IMR-90 (cell line): ENCODE results near the gene TNS3. TPM values are rescaled to one million over a fixed set of nuclear protein-coding genes. Genes with fewer than 3 reads are reported as not detected.

Experiments used
- ATAC-seq: fragments of 200-7000 bp; cut with Tn5 transposase; 2 replicates; pipeline ENCODE4 v1.9.1; 2020; ENCODE audit warnings: low read depth, mild to moderate bottlenecking, moderate library complexity
- BruUV-seq: library from RNA; stranded (reverse); fragments of 400-500 nt; replicated peaks from 2 replicates; lab custom pipeline; 2021; lab: Mats Ljungman, UMichigan
- CTCF ChIA-PET: fragments of 300-600 bp; formaldehyde crosslinking; extraction: SDS; loops from one replicate; lab custom pipeline; 2021; ENCODE audit warnings: antibody characterized with exemption; lab: Yijun Ruan, JAX
- POLR2A ChIA-PET: fragments of 300-600 bp; sonication (Branson Sonifier 250); formaldehyde crosslinking; loops from one replicate; lab custom pipeline; 2022; ENCODE audit warnings: antibody characterized with exemption; ENCODE audit not compliant: unreplicated experiment; lab: Charles Lee
- DNase-seq: peaks from one replicate; pipeline ENCODE4 v3.0.0; 2013
- H2AFZ ChIP-seq: replicated peaks from 2 replicates; pipeline ENCODE3; 2013; ENCODE audit warnings: low read length, mild to moderate bottlenecking; ENCODE audit not compliant: poor library complexity
- H2AK5ac ChIP-seq: 2 replicates; pipeline ENCODE4 v1.6.1; 2013; ENCODE audit warnings: low read depth, low read length, inconsistent platforms
- H2AK9ac ChIP-seq: replicated peaks from 2 replicates; pipeline ENCODE3; 2013; ENCODE audit warnings: mild to moderate bottlenecking, low read depth, low read length, moderate library complexity; ENCODE audit not compliant: poor library complexity
- H2BK120ac ChIP-seq: 2 replicates; pipeline ENCODE4 v1.6.1; 2013; ENCODE audit warnings: low read depth, low read length, inconsistent platforms
- H2BK15ac ChIP-seq: 3 replicates; pipeline ENCODE4 v1.6.1; 2013; ENCODE audit warnings: low read depth, low read length, inconsistent platforms
- H2BK20ac ChIP-seq: 2 replicates; pipeline ENCODE4 v1.6.1; 2013; ENCODE audit warnings: low read depth, mild to moderate bottlenecking, inconsistent platforms, low read length, moderate library complexity
- H2BK5ac ChIP-seq: 2 replicates; pipeline ENCODE4 v1.6.1; 2013; ENCODE audit warnings: mild to moderate bottlenecking, low read depth, low read length, inconsistent platforms; ENCODE audit not compliant: poor library complexity, severe bottlenecking
- H3K14ac ChIP-seq: replicated peaks from 2 replicates; pipeline ENCODE4 v1.6.1; 2013; ENCODE audit warnings: low read depth, low read length, inconsistent platforms
- H3K18ac ChIP-seq: 2 replicates; pipeline ENCODE4 v1.6.1; 2013; ENCODE audit warnings: low read depth, low read length, control low read depth
- H3K23ac ChIP-seq: 2 replicates; pipeline ENCODE4 v1.6.1; 2013; ENCODE audit warnings: low read depth, low read length, inconsistent platforms
- H3K27ac ChIP-seq: 2 replicates; pipeline ENCODE4 v1.5.1; 2013; ENCODE audit warnings: mild to moderate bottlenecking, control low read depth, low read length; ENCODE audit not compliant: insufficient read depth
- H3K27me3 ChIP-seq: 2 replicates; pipeline ENCODE4 v1.6.1; 2013; ENCODE audit warnings: low read length; ENCODE audit not compliant: control insufficient read depth, insufficient read depth
- H3K36me3 ChIP-seq: 2 replicates; pipeline ENCODE4 v1.6.1; 2013; ENCODE audit warnings: low read length, mixed read lengths; ENCODE audit not compliant: control insufficient read depth, insufficient read depth
- H3K4ac ChIP-seq: 2 replicates; pipeline ENCODE4 v1.6.1; 2013; ENCODE audit warnings: low read depth, low read length, inconsistent platforms
- H3K4me1 ChIP-seq: 2 replicates; pipeline ENCODE4 v1.6.1; 2013; ENCODE audit warnings: low read length, mixed read lengths; ENCODE audit not compliant: control insufficient read depth, insufficient read depth
- H3K4me2 ChIP-seq: 2 replicates; pipeline ENCODE4 v1.6.1; 2013; ENCODE audit warnings: low read depth, mild to moderate bottlenecking, control low read depth, low read length, moderate library complexity
- H3K4me3 ChIP-seq: 2 replicates; pipeline ENCODE4 v1.5.1; 2013; ENCODE audit warnings: low read depth, mild to moderate bottlenecking, control low read depth, low read length, moderate library complexity; ENCODE audit not compliant: insufficient read depth
- H3K56ac ChIP-seq: 2 replicates; pipeline ENCODE4 v1.6.1; 2013; ENCODE audit warnings: low read length, inconsistent platforms; ENCODE audit not compliant: insufficient read depth; ENCODE audit errors: extremely low read depth
- H3K79me1 ChIP-seq, 2 experiments: 2 replicates each; pipeline ENCODE4 v1.6.1; 2013; ENCODE audit warnings: low read length in 2 of 2, inconsistent platforms in 1 of 2, low read depth in 1 of 2
- H3K9ac ChIP-seq: 2 replicates; pipeline ENCODE4 v1.6.1; 2013; ENCODE audit warnings: low read depth, low read length, control low read depth
- H3K9me1 ChIP-seq: 2 replicates; pipeline ENCODE4 v1.6.1; 2013; ENCODE audit warnings: low read length, inconsistent platforms; ENCODE audit not compliant: insufficient read depth
- H3K9me3 ChIP-seq: 2 replicates; pipeline ENCODE4 v1.6.1; 2013; ENCODE audit warnings: low read length; ENCODE audit not compliant: control insufficient read depth, insufficient read depth
- H4K20me1 ChIP-seq: 2 replicates; pipeline ENCODE4 v1.6.1; 2013; ENCODE audit warnings: low read length, inconsistent platforms; ENCODE audit not compliant: insufficient read depth
- H4K5ac ChIP-seq: 2 replicates; pipeline ENCODE4 v1.6.1; 2013; ENCODE audit warnings: mild to moderate bottlenecking, low read depth, low read length, control low read depth
- H4K8ac ChIP-seq, 2 experiments: 2 replicates each; pipeline ENCODE4 v1.6.1; 2013; ENCODE audit warnings: low read depth in 2 of 2, low read length in 2 of 2, control low read depth in 1 of 2, inconsistent platforms in 1 of 2
- H4K91ac ChIP-seq: 2 replicates; pipeline ENCODE4 v1.6.1; 2013; ENCODE audit warnings: low read depth, low read length, inconsistent platforms; ENCODE audit not compliant: insufficient read depth
- BHLHE40 ChIP-seq: fragments of 150-350 bp; IDR thresholded peaks from 2 replicates; pipeline ENCODE4 v1.6.1; 2016; ENCODE audit warnings: mild to moderate bottlenecking, low read depth, low read length
- CEBPB ChIP-seq: IDR thresholded peaks from 2 replicates; pipeline ENCODE4 v1.6.1; 2012; ENCODE audit warnings: low read depth, low read length, improper control_type of control experiment
- CHD1 ChIP-seq: IDR thresholded peaks from 2 replicates; pipeline ENCODE4 v1.6.1; 2012; ENCODE audit warnings: low read depth, low read length, improper control_type of control experiment
- CTCF ChIP-seq: conservative IDR thresholded peaks from 2 replicates; pipeline ENCODE4 v1.5.1; 2012; ENCODE audit warnings: mild to moderate bottlenecking, low read depth, low read length, improper control_type of control experiment
- ELK1 ChIP-seq: fragments of 150-350 bp; IDR thresholded peaks from 2 replicates; pipeline ENCODE4 v1.6.1; 2016; ENCODE audit warnings: low read depth, mild to moderate bottlenecking, low read length, moderate library complexity, borderline replicate concordance
- MAZ ChIP-seq: IDR thresholded peaks from 2 replicates; pipeline ENCODE4 v1.6.1; 2012; ENCODE audit warnings: low read depth, mild to moderate bottlenecking, low read length, improper control_type of control experiment, moderate library complexity, borderline replicate concordance
- NFE2L2 ChIP-seq: fragments of 150-350 bp; IDR thresholded peaks from 2 replicates; pipeline ENCODE4 v1.6.1; 2016; ENCODE audit warnings: low read depth, mild to moderate bottlenecking, low read length
- POLR2A ChIP-seq: IDR thresholded peaks from 2 replicates; pipeline ENCODE4 v1.6.1; 2012; ENCODE audit warnings: mild to moderate bottlenecking, low read depth, low read length
- RAD21 ChIP-seq: IDR thresholded peaks from 2 replicates; pipeline ENCODE4 v1.6.1; 2012; ENCODE audit warnings: low read length, improper control_type of control experiment
- RCOR1 ChIP-seq: IDR thresholded peaks from 2 replicates; pipeline ENCODE4 v1.6.1; 2012; ENCODE audit warnings: mild to moderate bottlenecking, low read length, improper control_type of control experiment; ENCODE audit not compliant: insufficient replicate concordance
- RFX5 ChIP-seq: IDR thresholded peaks from 2 replicates; pipeline ENCODE4 v1.8.0; 2012; ENCODE audit warnings: low read depth, mild to moderate bottlenecking, low read length, moderate library complexity
- SMC3 ChIP-seq: fragments of 150-350 bp; IDR thresholded peaks from 2 replicates; pipeline ENCODE4 v1.6.1; 2016; ENCODE audit warnings: low read depth, mild to moderate bottlenecking, antibody characterized with exemption, low read length, moderate library complexity
- USF2 ChIP-seq: fragments of 150-350 bp; IDR thresholded peaks from 2 replicates; pipeline ENCODE4 v1.6.1; 2017; ENCODE audit warnings: mild to moderate bottlenecking, antibody characterized with exemption, low read length, low read depth
- WGBS, 2 experiments: methylation state at CpG; one replicate each; pipeline versions ENCODE4 v1.1.5 to v1.1.7; 2013; ENCODE audit warnings: missing lambda C conversion rate in 2 of 2; ENCODE audit not compliant: insufficient read length in 1 of 2; ENCODE audit errors: extremely low coverage in 2 of 2; 5-methylcytosine and 5-hydroxymethylcytosine counted together
- dilution Hi-C: fragments of 300-500 bp; cut with HindIII; formaldehyde crosslinking; loops from one replicate; pipeline ENCODE4 v1.14.3; 2018; ENCODE audit warnings: low sequenced_read_pairs; ENCODE audit not compliant: unreplicated experiment
- in situ Hi-C: fragments of 300-500 bp; cut with MboI; formaldehyde crosslinking; loops from 3 replicates; pipeline ENCODE4 v1.14.3; 2019; ENCODE audit warnings: low sequenced_read_pairs, inconsistent platforms, mixed read lengths
- intact Hi-C: fragments of 100-400 bp; cut with micrococcal nuclease; formaldehyde crosslinking; loops from 2 replicates; pipeline ENCODE4 v1.10.0; 2022
- polyA plus RNA-seq, 3 experiments: library from polyadenylated mRNA; depleted of rRNA; stranded (reverse); fragments of >200 nt; gene quantifications; 2 replicates each; pipeline ENCODE4 v1.2.3, GENCODE V29; 2012; ENCODE audit warnings: low replicate concordance in 1 of 3
- total RNA-seq: library from RNA; depleted of rRNA; stranded (reverse); fragments of >200 nt; gene quantifications from 2 replicates; pipeline ENCODE4 v1.2.3, GENCODE V29; 2012

TNS3 gene
- total and polyA plus RNA-seq, 2 of the 4 experiments (the other 2 are of a cell fraction) = 64.3 to 79.2 TPM

GRCh38 chr7:47556511-47557180, 25.3 kb downstream of the TNS3 start (continued):
- no peak for TF ChIP-seq RFX5

GRCh38 chr7:47553309-47553708, 28.6 kb downstream of the TNS3 start:
- Histone ChIP-seq H2AK5ac (no peak overlapping the region; the same call in 1 of the 2 replicates), H4K20me1 (peaks cover 76% of the 10 kb centered on the region), H2BK15ac (peak overlapping the region; percentile 40; the same call in 1 of the 3 replicates), H3K4ac (no peak overlapping the region), H2BK20ac (no peak overlapping the region), H3K9me1 (peaks cover 44% of the 10 kb centered on the region), H3K9ac (no peak overlapping the region), H3K9me3 (no peaks in the 10 kb centered on the region), H2BK5ac (peak overlapping the region; percentile 38), H3K79me1 (peaks cover 58 to 92% of the 10 kb centered on the region in 2 experiments), H3K4me2 (no peak overlapping the region), H4K8ac (no peak overlapping the region), H3K36me3 (peaks cover 14% of the 10 kb centered on the region), H3K23ac (no peak overlapping the region), H2AK9ac (no peak overlapping the region), H3K27me3 (no peaks in the 10 kb centered on the region), H3K27ac (no peak overlapping the region), H2BK120ac (no peak overlapping the region), H3K4me3 (no peak overlapping the region), H3K4me1 (peaks cover 23% of the 10 kb centered on the region), H3K14ac (no peak overlapping the region), H2AFZ (no peak overlapping the region), H4K5ac (no peak overlapping the region), H3K18ac (no peak overlapping the region), H4K91ac (no peak overlapping the region), H3K56ac (no peak overlapping the region)
- BruUV-seq = no TSS peak
- no peak for TF ChIP-seq RAD21
- no peak for TF ChIP-seq RCOR1
- TF ChIP-seq MAZ = no peak
- TF ChIP-seq USF2 = no peak
- TF ChIP-seq CEBPB = no peak
- TF ChIP-seq BHLHE40 = no peak
- TF ChIP-seq SMC3 = no peak
- no peak for TF ChIP-seq NFE2L2
- TF ChIP-seq ELK1 = no peak
- no peak for TF ChIP-seq CTCF
- no peak for TF ChIP-seq RFX5
- TF ChIP-seq CHD1 = no peak
- TF ChIP-seq POLR2A = no peak
- in situ Hi-C loops (no loop called here), intact Hi-C loops (no loop called here), dilution Hi-C loops (no loop called here)
- CTCF ChIA-PET = interaction anchor here (0.6 kb wide), 1 partner anchor 9 kb away, joined by 4 read pairs; no protein-coding TSS in a partner anchor
- DNase-seq (peak; percentile 52), ATAC-seq (no peak)
- POLR2A ChIA-PET = no interaction called here
- no CpG with 5 or more reads among the region's 2 CpGs for WGBS, 2 experiments
